Upper lobe of left lung (tissue), 4 donors: ENCODE results near the gene FAM171A1.
"Not testable (repeated sequence)": the region's sequence is repeated elsewhere in the genome, so short reads cannot be mapped to it uniquely, and the experiment has no call there.

Experiments
- CTCF ChIP-seq, 6 experiments: fragments of 450-650 bp in 4 of 6; fragments of 200-600 bp in 2 of 6; sonication (generic) in 2 of 6; IDR thresholded peaks; one replicate each; pipeline ENCODE4 v1.5.1; 2016 to 2019; ENCODE audit warnings: antibody characterized with exemption in 6 of 6
- POLR2A ChIP-seq, 4 donors: fragments of 450-650 bp; IDR thresholded peaks; one replicate each; pipeline ENCODE4 v1.5.1; 2016 to 2017; ENCODE audit warnings: antibody characterized with exemption in 4 of 4, mild to moderate bottlenecking in 2 of 4

- TF ChIP-seq CTCF, POLR2A (IDR thresholded peaks at IDR 0.05): not testable (repeated sequence)
Observed at GRCh38 chr10:15276039-15276438, 95.0 kb downstream of the FAM171A1 start.
